IMR-90 (cell line): ENCODE data around the gene TFCP2. TPM values are rescaled to one million over a fixed set of nuclear protein-coding genes. Genes with fewer than 3 reads are reported as not detected.

ENCODE experiments used
- ATAC-seq: fragments of 200-7000 bp; cut with Tn5 transposase; 2 replicates; pipeline ENCODE4 v1.9.1; 2020; ENCODE audit warnings: low read depth, mild to moderate bottlenecking, moderate library complexity
- BruUV-seq: library from RNA; stranded (reverse); fragments of 400-500 nt; replicated peaks from 2 replicates; lab custom pipeline; 2021; lab: Mats Ljungman, UMichigan
- CTCF ChIA-PET: fragments of 300-600 bp; formaldehyde crosslinking; extraction: SDS; loops from one replicate; lab custom pipeline; 2021; ENCODE audit warnings: antibody characterized with exemption; lab: Yijun Ruan, JAX
- POLR2A ChIA-PET: fragments of 300-600 bp; sonication (Branson Sonifier 250); formaldehyde crosslinking; loops from one replicate; lab custom pipeline; 2022; ENCODE audit warnings: antibody characterized with exemption; ENCODE audit not compliant: unreplicated experiment; lab: Charles Lee
- DNase-seq: peaks from one replicate; pipeline ENCODE4 v3.0.0; 2013
- H2AFZ ChIP-seq: replicated peaks from 2 replicates; pipeline ENCODE3; 2013; ENCODE audit warnings: low read length, mild to moderate bottlenecking; ENCODE audit not compliant: poor library complexity
- H2AK5ac ChIP-seq: 2 replicates; pipeline ENCODE4 v1.6.1; 2013; ENCODE audit warnings: low read depth, low read length, inconsistent platforms
- H2AK9ac ChIP-seq: replicated peaks from 2 replicates; pipeline ENCODE3; 2013; ENCODE audit warnings: mild to moderate bottlenecking, low read depth, low read length, moderate library complexity; ENCODE audit not compliant: poor library complexity
- H2BK120ac ChIP-seq: 2 replicates; pipeline ENCODE4 v1.6.1; 2013; ENCODE audit warnings: low read depth, low read length, inconsistent platforms
- H2BK15ac ChIP-seq: 3 replicates; pipeline ENCODE4 v1.6.1; 2013; ENCODE audit warnings: low read depth, low read length, inconsistent platforms
- H2BK20ac ChIP-seq: 2 replicates; pipeline ENCODE4 v1.6.1; 2013; ENCODE audit warnings: low read depth, mild to moderate bottlenecking, inconsistent platforms, low read length, moderate library complexity
- H2BK5ac ChIP-seq: 2 replicates; pipeline ENCODE4 v1.6.1; 2013; ENCODE audit warnings: mild to moderate bottlenecking, low read depth, low read length, inconsistent platforms; ENCODE audit not compliant: poor library complexity, severe bottlenecking
- H3K14ac ChIP-seq: replicated peaks from 2 replicates; pipeline ENCODE4 v1.6.1; 2013; ENCODE audit warnings: low read depth, low read length, inconsistent platforms
- H3K18ac ChIP-seq: 2 replicates; pipeline ENCODE4 v1.6.1; 2013; ENCODE audit warnings: low read depth, low read length, control low read depth
- H3K23ac ChIP-seq: 2 replicates; pipeline ENCODE4 v1.6.1; 2013; ENCODE audit warnings: low read depth, low read length, inconsistent platforms
- H3K27ac ChIP-seq: 2 replicates; pipeline ENCODE4 v1.5.1; 2013; ENCODE audit warnings: mild to moderate bottlenecking, control low read depth, low read length; ENCODE audit not compliant: insufficient read depth
- H3K27me3 ChIP-seq: 2 replicates; pipeline ENCODE4 v1.6.1; 2013; ENCODE audit warnings: low read length; ENCODE audit not compliant: control insufficient read depth, insufficient read depth
- H3K36me3 ChIP-seq: 2 replicates; pipeline ENCODE4 v1.6.1; 2013; ENCODE audit warnings: low read length, mixed read lengths; ENCODE audit not compliant: control insufficient read depth, insufficient read depth
- H3K4ac ChIP-seq: 2 replicates; pipeline ENCODE4 v1.6.1; 2013; ENCODE audit warnings: low read depth, low read length, inconsistent platforms
- H3K4me1 ChIP-seq: 2 replicates; pipeline ENCODE4 v1.6.1; 2013; ENCODE audit warnings: low read length, mixed read lengths; ENCODE audit not compliant: control insufficient read depth, insufficient read depth
- H3K4me2 ChIP-seq: 2 replicates; pipeline ENCODE4 v1.6.1; 2013; ENCODE audit warnings: low read depth, mild to moderate bottlenecking, control low read depth, low read length, moderate library complexity
- H3K4me3 ChIP-seq: 2 replicates; pipeline ENCODE4 v1.5.1; 2013; ENCODE audit warnings: low read depth, mild to moderate bottlenecking, control low read depth, low read length, moderate library complexity; ENCODE audit not compliant: insufficient read depth
- H3K56ac ChIP-seq: 2 replicates; pipeline ENCODE4 v1.6.1; 2013; ENCODE audit warnings: low read length, inconsistent platforms; ENCODE audit not compliant: insufficient read depth; ENCODE audit errors: extremely low read depth
- H3K79me1 ChIP-seq, 2 experiments: 2 replicates each; pipeline ENCODE4 v1.6.1; 2013; ENCODE audit warnings: low read length in 2 of 2, inconsistent platforms in 1 of 2, low read depth in 1 of 2
- H3K9ac ChIP-seq: 2 replicates; pipeline ENCODE4 v1.6.1; 2013; ENCODE audit warnings: low read depth, low read length, control low read depth
- H3K9me1 ChIP-seq: 2 replicates; pipeline ENCODE4 v1.6.1; 2013; ENCODE audit warnings: low read length, inconsistent platforms; ENCODE audit not compliant: insufficient read depth
- H3K9me3 ChIP-seq: 2 replicates; pipeline ENCODE4 v1.6.1; 2013; ENCODE audit warnings: low read length; ENCODE audit not compliant: control insufficient read depth, insufficient read depth
- H4K20me1 ChIP-seq: 2 replicates; pipeline ENCODE4 v1.6.1; 2013; ENCODE audit warnings: low read length, inconsistent platforms; ENCODE audit not compliant: insufficient read depth
- H4K5ac ChIP-seq: 2 replicates; pipeline ENCODE4 v1.6.1; 2013; ENCODE audit warnings: mild to moderate bottlenecking, low read depth, low read length, control low read depth
- H4K8ac ChIP-seq, 2 experiments: 2 replicates each; pipeline ENCODE4 v1.6.1; 2013; ENCODE audit warnings: low read depth in 2 of 2, low read length in 2 of 2, control low read depth in 1 of 2, inconsistent platforms in 1 of 2
- H4K91ac ChIP-seq: 2 replicates; pipeline ENCODE4 v1.6.1; 2013; ENCODE audit warnings: low read depth, low read length, inconsistent platforms; ENCODE audit not compliant: insufficient read depth
- BHLHE40 ChIP-seq: fragments of 150-350 bp; IDR thresholded peaks from 2 replicates; pipeline ENCODE4 v1.6.1; 2016; ENCODE audit warnings: mild to moderate bottlenecking, low read depth, low read length
- CEBPB ChIP-seq: IDR thresholded peaks from 2 replicates; pipeline ENCODE4 v1.6.1; 2012; ENCODE audit warnings: low read depth, low read length, improper control_type of control experiment
- CHD1 ChIP-seq: IDR thresholded peaks from 2 replicates; pipeline ENCODE4 v1.6.1; 2012; ENCODE audit warnings: low read depth, low read length, improper control_type of control experiment
- CTCF ChIP-seq: conservative IDR thresholded peaks from 2 replicates; pipeline ENCODE4 v1.5.1; 2012; ENCODE audit warnings: mild to moderate bottlenecking, low read depth, low read length, improper control_type of control experiment
- FOS ChIP-seq: fragments of 150-350 bp; IDR thresholded peaks from 2 replicates; pipeline ENCODE4 v1.6.1; 2016; ENCODE audit warnings: low read depth, low read length
- MAFK ChIP-seq: IDR thresholded peaks from 2 replicates; pipeline ENCODE4 v1.6.1; 2012; ENCODE audit warnings: low read depth, low read length, improper control_type of control experiment
- MAZ ChIP-seq: IDR thresholded peaks from 2 replicates; pipeline ENCODE4 v1.6.1; 2012; ENCODE audit warnings: low read depth, mild to moderate bottlenecking, low read length, improper control_type of control experiment, moderate library complexity, borderline replicate concordance
- MXI1 ChIP-seq: IDR thresholded peaks from 2 replicates; pipeline ENCODE4 v1.6.1; 2012; ENCODE audit warnings: low read depth, mild to moderate bottlenecking, low read length, moderate library complexity, borderline replicate concordance
- NFE2L2 ChIP-seq: fragments of 150-350 bp; IDR thresholded peaks from 2 replicates; pipeline ENCODE4 v1.6.1; 2016; ENCODE audit warnings: low read depth, mild to moderate bottlenecking, low read length
- POLR2A ChIP-seq: IDR thresholded peaks from 2 replicates; pipeline ENCODE4 v1.6.1; 2012; ENCODE audit warnings: mild to moderate bottlenecking, low read depth, low read length
- RAD21 ChIP-seq: IDR thresholded peaks from 2 replicates; pipeline ENCODE4 v1.6.1; 2012; ENCODE audit warnings: low read length, improper control_type of control experiment
- RCOR1 ChIP-seq: IDR thresholded peaks from 2 replicates; pipeline ENCODE4 v1.6.1; 2012; ENCODE audit warnings: mild to moderate bottlenecking, low read length, improper control_type of control experiment; ENCODE audit not compliant: insufficient replicate concordance
- RFX5 ChIP-seq: IDR thresholded peaks from 2 replicates; pipeline ENCODE4 v1.8.0; 2012; ENCODE audit warnings: low read depth, mild to moderate bottlenecking, low read length, moderate library complexity
- SMC3 ChIP-seq: fragments of 150-350 bp; IDR thresholded peaks from 2 replicates; pipeline ENCODE4 v1.6.1; 2016; ENCODE audit warnings: low read depth, mild to moderate bottlenecking, antibody characterized with exemption, low read length, moderate library complexity
- WGBS, 2 experiments: methylation state at CpG; one replicate each; pipeline versions ENCODE4 v1.1.5 to v1.1.7; 2013; ENCODE audit warnings: missing lambda C conversion rate in 2 of 2; ENCODE audit not compliant: insufficient read length in 1 of 2; ENCODE audit errors: extremely low coverage in 2 of 2; 5-methylcytosine and 5-hydroxymethylcytosine counted together
- dilution Hi-C: fragments of 300-500 bp; cut with HindIII; formaldehyde crosslinking; loops from one replicate; pipeline ENCODE4 v1.14.3; 2018; ENCODE audit warnings: low sequenced_read_pairs; ENCODE audit not compliant: unreplicated experiment
- in situ Hi-C: fragments of 300-500 bp; cut with MboI; formaldehyde crosslinking; loops from 3 replicates; pipeline ENCODE4 v1.14.3; 2019; ENCODE audit warnings: low sequenced_read_pairs, inconsistent platforms, mixed read lengths
- intact Hi-C: fragments of 100-400 bp; cut with micrococcal nuclease; formaldehyde crosslinking; loops from 2 replicates; pipeline ENCODE4 v1.10.0; 2022
- polyA plus RNA-seq, 3 experiments: library from polyadenylated mRNA; depleted of rRNA; stranded (reverse); fragments of >200 nt; gene quantifications; 2 replicates each; pipeline ENCODE4 v1.2.3, GENCODE V29; 2012; ENCODE audit warnings: low replicate concordance in 1 of 3
- total RNA-seq: library from RNA; depleted of rRNA; stranded (reverse); fragments of >200 nt; gene quantifications from 2 replicates; pipeline ENCODE4 v1.2.3, GENCODE V29; 2012
- TF ChIP-seq, protein P1 (sequence below): fragments of 150-350 bp; IDR thresholded peaks from 2 replicates; pipeline ENCODE4 v1.6.1; 2017; ENCODE audit warnings: mild to moderate bottlenecking, antibody characterized with exemption, low read length, low read depth
- TF ChIP-seq, protein P2 (sequence below): fragments of 150-350 bp; IDR thresholded peaks from 2 replicates; pipeline ENCODE4 v1.6.1; 2016; ENCODE audit warnings: low read depth, mild to moderate bottlenecking, low read length, moderate library complexity, borderline replicate concordance

Gene TFCP2
- total and polyA plus RNA-seq, 2 of the 4 experiments (the other 2 are of a cell fraction): 10.0 to 15.4 TPM

GRCh38 chr12:51185171-51185717 is 12.3 kb upstream of the TFCP2 start:
- no peak overlapping the region for H3K9ac ChIP-seq

More at GRCh38 chr12:51185171-51185717, 12.3 kb upstream of the TFCP2 start:
- intact Hi-C loops (no loop called here), in situ Hi-C loops (no loop called here), dilution Hi-C loops (no loop called here)
- Histone ChIP-seq H3K4me3 (no peak overlapping the region), H2BK5ac (no peak overlapping the region), H3K9me1 (no peaks in the 10 kb centered on the region), H4K8ac (no peak overlapping the region), H3K36me3 (peaks cover 8% of the 10 kb centered on the region), H2AK9ac (no peak overlapping the region), H3K9me3 (no peaks in the 10 kb centered on the region), H3K56ac (no peak overlapping the region), H2AK5ac (no peak overlapping the region), H3K18ac (no peak overlapping the region), H3K4me2 (no peak overlapping the region), H2BK120ac (no peak overlapping the region), H3K14ac (no peak overlapping the region), H3K79me1 (no peaks in the 10 kb centered on the region), H3K27me3 (peaks cover 2% of the 10 kb centered on the region), H4K5ac (no peak overlapping the region), H4K91ac (no peak overlapping the region), H3K27ac (no peak overlapping the region), H3K4me1 (0 out of 2 replicates have a peak, but pooled peaks cover 2% of the 10 kb centered on the region), H4K20me1 (no peaks in the 10 kb centered on the region), H2BK15ac (no peak overlapping the region), H3K23ac (no peak overlapping the region), H2AFZ (no peak overlapping the region), H3K4ac (no peak overlapping the region), H2BK20ac (no peak overlapping the region)
- no peak for TF ChIP-seq POLR2A
- no peak for TF ChIP-seq RFX5
- TF ChIP-seq, protein P1, sequence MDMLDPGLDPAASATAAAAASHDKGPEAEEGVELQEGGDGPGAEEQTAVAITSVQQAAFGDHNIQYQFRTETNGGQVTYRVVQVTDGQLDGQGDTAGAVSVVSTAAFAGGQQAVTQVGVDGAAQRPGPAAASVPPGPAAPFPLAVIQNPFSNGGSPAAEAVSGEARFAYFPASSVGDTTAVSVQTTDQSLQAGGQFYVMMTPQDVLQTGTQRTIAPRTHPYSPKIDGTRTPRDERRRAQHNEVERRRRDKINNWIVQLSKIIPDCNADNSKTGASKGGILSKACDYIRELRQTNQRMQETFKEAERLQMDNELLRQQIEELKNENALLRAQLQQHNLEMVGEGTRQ: no peak
- TF ChIP-seq CTCF: no peak
- TF ChIP-seq RCOR1: no peak
- no peak for TF ChIP-seq MAZ
- no peak for TF ChIP-seq CHD1
- no peak for TF ChIP-seq RAD21
- TF ChIP-seq, protein P2, sequence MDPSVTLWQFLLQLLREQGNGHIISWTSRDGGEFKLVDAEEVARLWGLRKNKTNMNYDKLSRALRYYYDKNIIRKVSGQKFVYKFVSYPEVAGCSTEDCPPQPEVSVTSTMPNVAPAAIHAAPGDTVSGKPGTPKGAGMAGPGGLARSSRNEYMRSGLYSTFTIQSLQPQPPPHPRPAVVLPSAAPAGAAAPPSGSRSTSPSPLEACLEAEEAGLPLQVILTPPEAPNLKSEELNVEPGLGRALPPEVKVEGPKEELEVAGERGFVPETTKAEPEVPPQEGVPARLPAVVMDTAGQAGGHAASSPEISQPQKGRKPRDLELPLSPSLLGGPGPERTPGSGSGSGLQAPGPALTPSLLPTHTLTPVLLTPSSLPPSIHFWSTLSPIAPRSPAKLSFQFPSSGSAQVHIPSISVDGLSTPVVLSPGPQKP: no peak
- TF ChIP-seq SMC3: no peak
- no peak for TF ChIP-seq BHLHE40
- no peak for TF ChIP-seq FOS
- no peak for TF ChIP-seq MXI1
- no peak for TF ChIP-seq NFE2L2
- no peak for TF ChIP-seq MAFK
- TF ChIP-seq CEBPB: no peak
- DNase-seq: no peak
- BruUV-seq: no TSS peak
- CTCF ChIA-PET: no interaction called here
- POLR2A ChIA-PET: no interaction called here
- 100% methylated on average over 1 of the region's 6 CpGs; no CpG with 5 or more reads in 1 of the 2 experiments for WGBS, 2 experiments
- ATAC-seq: no peak
